DOHH2 (cell line): ENCODE measurements around the gene EPHB4.

ENCODE experiments used
- CTCF ChIP-seq: fragments of 200-600 bp; sonication (generic); IDR thresholded peaks from one replicate; pipeline ENCODE4 v1.5.1; 2014; ENCODE audit warnings: antibody characterized with exemption, mild to moderate bottlenecking, low read depth, low read length; ENCODE audit not compliant: poor library complexity, severe bottlenecking
- EZH2phosphoT487 ChIP-seq: fragments of 200-600 bp; sonication (generic); IDR thresholded peaks from 2 replicates; pipeline ENCODE4 v1.6.1; 2017; ENCODE audit warnings: borderline replicate concordance, mild to moderate bottlenecking, antibody characterized with exemption, low read length, moderate library complexity, mixed read lengths

GRCh38 chr7:100764841-100765240, 62.5 kb downstream of the EPHB4 start:
- TF ChIP-seq EZH2phosphoT487 (no peak), CTCF (no peak)
